ENCODE data around the gene ACTR3.

The ACTR3 gene

GRCh38 chr2:114005110-114005783, 115.4 kb downstream of the ACTR3 start:
- no peak for DNase-seq (ENCODE audit: low read depth)

GRCh38 chr2:114006460-114006859, 116.6 kb downstream of the ACTR3 start:
- no peak for DNase-seq (ENCODE audit: low read depth)

- no peak for DNase-seq (ENCODE audit: low read depth)
Measured at GRCh38 chr2:114007436-114007835, 117.5 kb downstream of the ACTR3 start.

- no peak for DNase-seq (ENCODE audit: low read depth)
Measured at GRCh38 chr2:114008720-114009119, 118.8 kb downstream of the ACTR3 start.

GRCh38 chr2:114009205-114009944, 119.5 kb downstream of the ACTR3 start:
- DNase-seq (ENCODE audit: low read depth): no peak

- no peak for DNase-seq (ENCODE audit: low read depth)
Measured at GRCh38 chr2:114010001-114010400, 120.1 kb downstream of the ACTR3 start.

- no peak for DNase-seq (ENCODE audit: low read depth)
Measured at GRCh38 chr2:114011713-114012112, 121.8 kb downstream of the ACTR3 start.

Measured in activated T-helper 9 cell treated with anti-CD3 and anti-CD28 coated beads, Interleukin-2, amount 50 U/mL, for 16 hours (primary cell).